ENCODE measurements around the gene TUBAL3.
"Not testable (repeated sequence)": the region's sequence is repeated elsewhere in the genome, so short reads cannot be mapped to it uniquely, and the experiment has no call there.

Gene TUBAL3

DNA sequence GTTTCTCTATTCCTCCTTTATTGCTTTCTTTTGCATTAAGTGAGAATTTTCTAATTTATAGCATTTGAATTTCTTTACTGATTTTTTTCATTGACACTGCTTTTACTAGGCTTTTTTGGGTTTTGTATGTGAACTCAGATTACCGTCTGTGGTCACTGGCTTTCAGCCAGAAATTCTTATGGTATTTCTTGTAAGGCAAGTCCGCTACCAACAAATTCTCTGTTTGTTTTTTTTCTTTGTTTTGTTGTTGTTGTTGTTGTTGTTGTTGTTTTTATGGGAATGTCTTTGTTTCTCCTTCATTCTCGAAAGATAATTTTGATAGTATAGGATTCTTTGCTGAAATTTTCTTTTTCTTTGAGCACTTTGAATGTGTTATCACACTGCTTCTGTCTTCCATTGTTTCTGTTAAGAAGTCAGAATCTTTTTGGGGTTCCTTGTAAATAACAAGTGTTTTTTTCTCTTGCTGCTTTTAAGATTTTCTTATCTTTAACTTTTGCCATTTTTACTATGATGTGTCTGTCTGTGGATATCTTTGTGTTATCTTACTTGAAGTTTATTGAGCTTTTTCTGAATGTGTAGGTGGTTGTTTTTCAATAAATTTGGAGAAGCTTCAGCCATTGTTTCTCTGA is 15.0 kb upstream of the TUBAL3 start:
- no peak for DNase-seq

DNA sequence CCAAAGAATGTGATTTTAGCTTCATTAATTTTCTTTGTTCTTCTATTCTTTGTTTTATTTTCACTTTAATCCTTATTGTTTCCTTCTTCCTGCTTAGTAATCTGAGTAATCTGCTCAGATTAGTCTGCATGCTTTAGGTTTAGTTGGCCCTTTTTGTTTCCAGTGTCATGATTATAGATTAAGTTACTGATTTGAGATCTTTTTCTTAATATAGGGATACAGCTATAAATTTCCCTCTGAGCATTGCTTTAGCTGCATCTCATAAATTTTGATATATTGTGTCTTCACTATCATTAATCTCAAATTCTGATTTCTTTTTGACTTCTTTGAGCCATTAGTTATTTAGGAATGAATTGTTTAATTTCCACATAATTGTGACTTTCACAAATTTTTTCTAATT is 14.0 kb upstream of the TUBAL3 start:
- DNase-seq = no peak

DNA sequence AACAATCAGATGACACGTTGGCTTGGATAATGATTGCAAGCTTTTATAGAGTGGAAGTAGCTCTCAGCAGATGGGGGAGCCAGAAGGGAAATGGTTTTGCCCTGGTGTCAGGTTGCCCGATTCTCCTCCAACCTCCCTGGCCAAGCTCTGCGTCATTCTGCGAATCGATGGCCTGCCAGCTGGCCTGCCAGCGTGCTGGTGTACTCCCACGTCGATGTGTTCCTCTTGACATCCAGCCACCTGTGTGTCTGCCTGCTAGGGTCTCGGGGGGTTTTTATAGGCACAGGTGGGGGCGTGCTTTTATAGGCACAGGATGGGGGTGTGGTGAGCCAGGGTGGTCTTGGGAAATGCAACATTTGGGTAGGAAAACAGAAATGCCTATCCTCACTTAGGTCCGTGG is 12.4 kb upstream of the TUBAL3 start:
- peak; percentile 40 for DNase-seq

- DNase-seq = no peak
Measured at GRCh38 chr10:5413012-5413938, 8.6 kb upstream of the TUBAL3 start.

DNA sequence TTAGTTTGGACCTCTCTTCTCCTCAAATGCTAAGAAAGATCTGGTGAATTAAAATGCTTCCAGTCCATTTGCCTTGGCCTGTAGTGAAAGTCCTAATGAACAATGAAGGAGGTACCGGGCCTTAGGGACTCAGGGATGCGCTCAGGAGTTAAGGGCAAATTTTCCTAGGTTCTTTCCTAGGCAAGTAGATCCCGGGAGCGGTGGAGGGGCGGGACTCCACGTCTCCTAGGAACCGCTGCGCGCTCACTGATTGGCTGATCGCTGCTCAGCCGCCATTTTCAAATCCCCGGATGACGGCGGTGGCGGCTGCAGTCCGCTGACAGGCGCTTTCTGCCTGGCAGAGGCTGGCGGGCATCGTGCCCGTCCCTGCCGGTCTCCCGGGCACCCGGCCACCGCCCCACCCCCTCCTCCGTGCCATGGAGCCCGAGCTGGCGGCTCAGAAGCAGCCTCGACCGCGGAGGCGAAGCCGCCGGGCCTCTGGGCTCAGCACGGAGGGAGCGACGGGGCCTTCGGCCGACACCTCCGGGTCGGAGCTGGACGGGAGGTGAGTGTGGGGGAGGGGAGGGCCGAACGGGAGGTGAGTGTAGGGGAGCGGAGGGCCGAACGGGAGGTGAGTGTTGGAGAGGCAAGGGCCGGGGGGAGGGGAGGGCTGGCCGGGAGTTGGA is 7.8 kb upstream of the TUBAL3 start, which contains the start of gene NET1:
NET1 (plus strand) TSS at position 281 of the 665 bp plus-strand sequence; CDS start at position 417, 136 bp downstream.
- peak; percentile 94 for DNase-seq

- no peak for DNase-seq
Measured at GRCh38 chr10:5411941-5412276, 7.3 kb upstream of the TUBAL3 start.

- DNase-seq = not testable (repeated sequence)
Measured at GRCh38 chr10:5410787-5411186, 6.2 kb upstream of the TUBAL3 start.

DNA sequence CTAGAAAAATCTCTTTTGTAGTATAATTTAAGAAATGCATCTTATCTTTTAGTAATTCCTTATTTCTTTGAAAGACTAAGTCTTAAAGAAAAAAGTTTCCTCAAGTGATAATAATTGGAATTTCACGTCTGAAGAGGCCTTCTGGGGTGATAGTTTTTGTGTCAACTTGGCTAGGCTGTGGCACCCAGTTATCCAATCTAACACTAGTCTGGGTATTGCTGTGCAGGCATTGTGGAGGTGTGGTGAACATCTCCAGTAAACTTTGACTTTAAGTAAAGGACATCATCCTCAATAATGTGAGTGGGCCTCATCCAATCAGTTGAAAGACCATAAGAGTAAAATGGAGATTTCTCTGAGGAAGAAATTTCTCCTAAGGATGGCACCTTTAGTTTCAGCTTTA is 2.3 kb upstream of the TUBAL3 start:
- no peak for DNase-seq

GRCh38 chr10:5402798-5403197 is 1.8 kb downstream of the TUBAL3 start:
- no peak for DNase-seq

DNA sequence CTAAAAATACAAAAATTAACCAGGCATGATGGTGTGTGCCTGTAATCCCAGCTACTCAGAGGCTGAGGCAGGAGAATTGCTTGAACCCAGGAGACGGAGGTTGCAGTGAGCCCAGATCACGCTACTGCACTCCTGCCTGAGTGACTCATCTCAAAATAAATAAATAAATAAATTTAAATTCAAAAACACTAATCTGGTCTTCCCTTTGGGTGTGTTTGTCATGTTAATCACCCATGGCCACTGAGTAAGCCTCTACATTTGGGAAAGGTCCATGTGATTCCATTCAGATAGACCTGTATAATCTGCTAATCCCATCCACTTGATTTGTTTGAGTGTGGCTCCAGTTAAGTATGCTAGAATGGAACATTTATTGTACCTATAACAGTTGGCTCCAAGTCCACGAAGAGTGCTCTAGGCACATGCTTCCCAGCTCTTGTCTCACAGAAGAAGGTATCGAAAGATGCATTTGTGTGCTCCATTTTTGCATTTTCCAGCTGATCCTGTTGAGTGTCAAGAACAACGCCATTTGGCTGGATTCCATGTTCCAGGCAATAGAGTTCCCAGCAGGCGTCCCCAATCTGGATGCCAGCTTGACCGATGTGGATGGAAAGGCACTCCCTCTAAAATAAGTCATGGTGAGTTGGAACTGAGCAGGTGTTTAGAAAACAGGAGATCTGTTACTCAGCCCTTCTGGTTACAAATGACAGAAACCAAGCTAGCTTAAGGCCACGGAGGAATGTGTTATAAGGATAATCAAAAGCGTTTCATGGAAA is 4.0 kb downstream of the TUBAL3 start:
- DNase-seq = no peak

GRCh38 chr10:5399332-5399731 is 5.3 kb downstream of the TUBAL3 start:
- no peak for DNase-seq

DNA sequence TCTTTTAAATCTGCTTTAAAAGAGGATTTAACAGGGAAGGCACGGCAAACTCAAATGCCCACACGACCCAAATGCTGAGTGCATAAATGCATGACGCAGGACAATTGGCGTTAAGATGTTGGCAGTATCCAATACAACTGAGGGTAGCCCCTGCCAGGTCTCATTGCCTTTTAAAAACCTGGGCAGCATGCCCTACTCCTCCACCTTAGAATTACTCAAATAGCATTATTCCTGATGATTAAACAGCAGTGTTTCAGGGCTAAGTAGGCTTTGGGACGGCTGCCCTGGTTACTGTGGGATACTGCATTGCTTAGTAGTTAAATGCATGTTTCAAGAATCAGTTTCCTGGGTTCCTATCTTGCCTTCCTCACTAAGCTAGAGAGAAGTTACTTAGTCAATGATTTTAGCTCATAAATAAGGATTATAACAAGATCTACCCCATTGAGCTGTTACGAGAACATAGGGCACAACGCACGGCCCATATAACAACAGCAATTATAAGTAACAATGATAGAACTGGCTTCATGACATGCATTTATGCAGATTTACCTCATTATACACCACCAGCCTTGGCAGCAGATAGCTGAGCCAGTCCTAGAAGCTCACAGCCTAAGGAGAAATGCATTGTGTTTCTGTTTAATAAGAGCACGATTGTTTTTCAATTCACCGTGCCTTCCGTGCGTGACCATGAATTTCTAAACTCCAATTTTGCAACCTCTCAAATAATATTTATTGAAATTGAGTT is 7.9 kb downstream of the TUBAL3 start:
- DNase-seq = no peak

GRCh38 chr10:5395168-5395567 is 9.5 kb downstream of the TUBAL3 start:
- no peak for DNase-seq

- DNase-seq = no peak
Measured at GRCh38 chr10:5393529-5393928, 11.1 kb downstream of the TUBAL3 start.

- DNase-seq = no peak
Measured at GRCh38 chr10:5391790-5392189, 12.8 kb downstream of the TUBAL3 start.

DNA sequence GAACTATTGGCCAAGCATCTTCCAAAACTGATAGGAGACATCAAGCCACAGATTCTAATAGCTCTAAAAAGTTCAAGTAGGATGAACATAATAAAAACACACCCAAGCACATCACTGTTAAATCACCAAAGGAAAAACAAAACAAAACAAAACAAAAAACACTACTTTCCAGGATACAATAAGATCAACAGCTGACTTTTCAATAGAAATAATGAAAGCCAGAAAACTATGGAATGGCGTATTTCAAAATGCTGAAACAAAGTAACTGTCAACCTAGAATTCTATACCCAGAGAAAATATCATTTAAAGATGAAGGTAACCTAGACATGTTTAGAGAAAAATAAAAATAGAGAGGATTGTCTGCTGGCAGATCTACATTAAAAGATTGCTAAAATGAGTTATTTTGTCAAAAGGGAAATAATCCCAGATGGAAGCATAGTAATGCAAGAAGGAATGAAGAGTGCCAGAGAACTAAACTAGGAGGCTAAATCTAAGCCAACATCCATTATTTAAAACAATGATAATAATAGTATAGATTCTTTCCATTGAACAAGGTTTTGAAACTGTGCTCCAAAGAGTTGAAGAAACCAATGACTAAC is 13.9 kb downstream of the TUBAL3 start:
- no peak for DNase-seq

DNA sequence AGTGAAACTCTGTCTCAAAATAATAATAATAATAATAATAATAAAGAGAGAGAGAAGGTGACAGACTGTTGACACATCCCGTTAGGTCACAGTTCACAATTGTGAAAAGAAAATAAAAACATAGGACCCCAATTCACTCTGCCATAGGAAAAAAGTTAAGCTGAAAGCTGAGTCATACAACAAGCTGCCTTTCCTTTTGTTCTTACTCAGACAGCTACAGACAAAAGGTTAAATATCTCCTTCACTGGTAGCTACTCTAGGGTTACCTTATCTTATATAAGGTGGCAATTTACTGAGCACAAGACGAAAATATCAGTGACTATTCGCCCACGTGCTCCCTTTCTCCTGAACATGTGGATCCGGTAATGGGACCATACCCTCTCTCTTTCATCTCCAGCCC is 17.5 kb downstream of the TUBAL3 start:
- DNase-seq = no peak

GRCh38 chr10:5385224-5385623 is 19.4 kb downstream of the TUBAL3 start:
- DNase-seq = no peak

DNA sequence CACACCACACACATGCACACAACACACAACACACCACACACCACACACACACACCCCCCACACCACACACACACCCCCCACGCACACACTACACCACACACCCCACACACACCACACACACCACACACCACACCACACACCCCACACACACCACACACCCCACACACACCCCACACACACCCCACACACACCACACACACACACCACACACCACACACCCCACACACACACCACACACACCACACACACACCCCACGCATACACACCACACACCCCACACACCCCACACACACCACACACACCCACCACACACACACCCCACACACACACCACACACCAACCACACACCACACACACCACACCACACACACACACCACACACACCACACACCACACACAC is 23.4 kb downstream of the TUBAL3 start:
- no peak for DNase-seq

DNA sequence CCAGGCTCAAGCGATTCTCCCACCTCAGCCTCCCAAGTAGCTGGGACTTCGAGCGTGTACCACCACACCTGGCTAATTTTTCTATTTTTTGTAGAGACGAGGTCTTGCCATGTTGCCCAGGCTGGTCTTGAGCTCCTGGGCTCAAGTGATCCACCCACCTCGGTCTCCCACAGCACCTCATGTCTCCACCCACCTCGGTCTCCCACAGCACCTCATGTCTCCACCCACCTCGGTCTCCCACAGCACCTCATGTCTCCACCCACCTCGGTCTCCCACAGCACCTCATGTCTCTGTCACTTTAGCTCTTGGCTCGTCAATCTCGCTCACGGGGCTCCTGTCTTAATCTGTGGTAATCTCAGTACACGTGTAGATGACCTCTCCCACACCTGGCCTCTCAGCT is 24.2 kb downstream of the TUBAL3 start:
- DNase-seq = not testable (repeated sequence)

DNA sequence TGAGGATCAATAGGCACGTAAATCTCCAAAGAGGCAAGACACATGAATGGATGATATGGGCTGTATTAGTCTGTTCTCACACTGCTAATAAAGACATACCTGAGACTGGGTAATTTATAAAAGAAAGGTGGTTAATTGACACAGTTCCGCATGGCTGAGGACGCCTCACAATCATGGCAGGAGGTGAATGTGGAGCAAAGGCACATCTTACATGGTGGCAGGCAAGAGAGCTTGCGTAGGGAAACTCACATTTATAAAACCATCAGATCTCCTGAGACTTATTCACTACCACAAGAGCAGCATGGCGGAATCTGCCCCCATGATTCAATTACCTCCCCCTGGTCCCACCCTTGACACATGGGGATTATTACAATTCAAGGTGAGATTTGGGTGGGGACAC is 25.4 kb downstream of the TUBAL3 start:
- not testable (repeated sequence) for DNase-seq

DNA sequence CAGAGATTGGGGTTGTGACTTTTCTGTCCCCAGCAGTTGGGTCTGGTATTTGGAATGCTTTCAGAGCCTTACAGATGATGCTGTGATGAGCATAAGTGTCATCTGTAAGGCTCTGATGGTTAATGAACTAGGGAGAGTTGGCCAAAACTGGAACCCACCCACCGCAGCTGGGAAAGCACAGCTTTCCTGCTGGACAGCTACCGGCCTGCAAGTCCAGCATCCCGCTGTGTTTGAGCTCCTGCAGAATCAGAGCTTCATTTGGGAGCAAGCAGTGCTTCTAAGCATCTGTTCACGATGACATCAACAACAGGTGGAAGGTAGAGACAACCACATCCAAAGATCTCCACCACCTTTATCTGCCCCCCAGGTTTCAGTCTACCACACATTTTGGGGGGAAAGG is 28.2 kb downstream of the TUBAL3 start:
- no peak for DNase-seq
